WTC11 (cell line): ENCODE results near the gene MOB3C. TPM values are rescaled to one million over a fixed set of nuclear protein-coding genes. Genes with fewer than 3 reads are reported as not detected.

Source experiments
- ATAC-seq: fragments of 200-7000 bp; cut with Tn5 transposase; 2 replicates; pipeline ENCODE4 v1.10.0; 2021; ENCODE audit warnings: mild to moderate bottlenecking, moderate library complexity
- CTCF ChIA-PET: fragments of 300-600 bp; sonication (Branson Sonifier 250); formaldehyde crosslinking; loops from one replicate; lab custom pipeline; 2021; ENCODE audit warnings: antibody characterized with exemption; lab: Charles Lee
- POLR2A ChIA-PET: fragments of 350-600 bp; sonication (Branson Sonifier 250); formaldehyde crosslinking; loops from one replicate; lab custom pipeline; 2021; ENCODE audit warnings: antibody characterized with exemption; lab: Charles Lee
- DNase-seq: peaks from one replicate; pipeline ENCODE4 v3.0.0; 2021; ENCODE audit warnings: low spot score
- H3K27ac Mint-ChIP-seq: 2 replicates; pipeline ENCODE4 v1.8.0; 2021; ENCODE audit warnings: mixed read lengths
- H3K27me3 Mint-ChIP-seq: 2 replicates; pipeline ENCODE4 v1.8.0; 2021; ENCODE audit warnings: low read depth, mild to moderate bottlenecking, moderate library complexity, mixed read lengths
- H3K36me3 Mint-ChIP-seq: 2 replicates; pipeline ENCODE4 v1.8.0; 2021; ENCODE audit warnings: mixed read lengths
- H3K4me1 Mint-ChIP-seq: 2 replicates; pipeline ENCODE4 v1.8.0; 2022; ENCODE audit warnings: mixed read lengths
- H3K4me3 Mint-ChIP-seq: 2 replicates; pipeline ENCODE4 v1.8.0; 2021; ENCODE audit warnings: mild to moderate bottlenecking, moderate library complexity, mixed read lengths
- H3K9me3 Mint-ChIP-seq: 2 replicates; pipeline ENCODE4 v1.8.0; 2021; ENCODE audit warnings: mixed read lengths
- CBFB ChIP-seq: sonication (generic); formaldehyde crosslinking; IDR thresholded peaks from 2 replicates; pipeline ENCODE4 v1.8.1; 2022; ENCODE audit warnings: mild to moderate bottlenecking, low read depth, missing genetic modification reagents
- CREB1 ChIP-seq: sonication (generic); formaldehyde crosslinking; IDR thresholded peaks from 2 replicates; pipeline ENCODE4 v1.8.0; 2023; ENCODE audit warnings: mild to moderate bottlenecking, missing genetic modification reagents
- FOXJ3 ChIP-seq: sonication (generic); formaldehyde crosslinking; IDR thresholded peaks from 2 replicates; pipeline ENCODE4 v1.9.0; 2021; ENCODE audit warnings: missing genetic modification reagents, mild to moderate bottlenecking, borderline replicate concordance
- MAX ChIP-seq: sonication (generic); formaldehyde crosslinking; IDR thresholded peaks from 2 replicates; pipeline ENCODE4 v1.8.0; 2022; ENCODE audit warnings: mild to moderate bottlenecking, missing genetic modification reagents
- MYBL2 ChIP-seq: sonication (generic); formaldehyde crosslinking; IDR thresholded peaks from 2 replicates; pipeline ENCODE4 v1.8.1; 2023; ENCODE audit warnings: mild to moderate bottlenecking, moderate library complexity, missing genetic modification reagents
- NFATC4 ChIP-seq: fragments of 250-450 bp; sonication (Bioruptor Pico); IDR thresholded peaks from 2 replicates; pipeline ENCODE4 v1.9.0; 2021; ENCODE audit warnings: mild to moderate bottlenecking
- NR3C1 ChIP-seq: sonication (generic); formaldehyde crosslinking; conservative IDR thresholded peaks from 2 replicates; pipeline ENCODE4 v1.8.1; 2023; ENCODE audit warnings: low read depth, mild to moderate bottlenecking, missing genetic modification reagents
- OVOL2 ChIP-seq: fragments of 250-450 bp; sonication (Bioruptor Pico); IDR thresholded peaks from 2 replicates; pipeline ENCODE4 v1.9.0; 2021; ENCODE audit warnings: mild to moderate bottlenecking, borderline replicate concordance
- PRRX2 ChIP-seq: fragments of 250-450 bp; sonication (Bioruptor Pico); IDR thresholded peaks from 2 replicates; pipeline ENCODE4 v1.8.0; 2021; ENCODE audit warnings: mild to moderate bottlenecking
- SP1 ChIP-seq: sonication (generic); formaldehyde crosslinking; conservative IDR thresholded peaks from 2 replicates; pipeline ENCODE4 v1.8.1; 2022; ENCODE audit warnings: missing genetic modification reagents
- STAT6 ChIP-seq: sonication (generic); formaldehyde crosslinking; conservative IDR thresholded peaks from 2 replicates; pipeline ENCODE4 v1.8.1; 2023; ENCODE audit warnings: mild to moderate bottlenecking, low read depth, missing genetic modification reagents, moderate library complexity
- ZMAT4 ChIP-seq: fragments of 250-450 bp; sonication (Bioruptor Pico); IDR thresholded peaks from 2 replicates; pipeline ENCODE4 v1.9.0; 2021; ENCODE audit warnings: mild to moderate bottlenecking
- ZNF317 ChIP-seq: sonication (generic); formaldehyde crosslinking; IDR thresholded peaks from 2 replicates; pipeline ENCODE4 v1.8.1; 2023; ENCODE audit warnings: low read depth, mild to moderate bottlenecking, moderate library complexity, missing genetic modification reagents, borderline replicate concordance
- ZNF416 ChIP-seq: fragments of 250-450 bp; sonication (Bioruptor Pico); IDR thresholded peaks from 2 replicates; pipeline ENCODE4 v1.9.0; 2021; ENCODE audit warnings: mild to moderate bottlenecking, inconsistent platforms
- ZNF423 ChIP-seq: fragments of 250-450 bp; sonication (Bioruptor Pico); IDR thresholded peaks from 2 replicates; pipeline ENCODE4 v2.1.2; 2022; ENCODE audit warnings: mild to moderate bottlenecking, moderate library complexity
- ZNF671 ChIP-seq: fragments of 250-450 bp; sonication (Bioruptor Pico); IDR thresholded peaks from 2 replicates; pipeline ENCODE4 v1.8.0; 2021; ENCODE audit warnings: mild to moderate bottlenecking
- total RNA-seq: library from RNA; stranded (reverse); gene quantifications from 3 replicates; pipeline ENCODE4 v1.2.3, GENCODE V29; 2021
- TF ChIP-seq, protein P1 (sequence below): fragments of 250-450 bp; sonication (Bioruptor Pico); IDR thresholded peaks from 2 replicates; pipeline ENCODE4 v1.9.0; 2021; ENCODE audit warnings: mild to moderate bottlenecking, borderline replicate concordance
- TF ChIP-seq, protein P2 (sequence below): sonication (generic); formaldehyde crosslinking; IDR thresholded peaks from 2 replicates; pipeline ENCODE4 v1.8.0; 2023; ENCODE audit warnings: missing genetic modification reagents
- TF ChIP-seq, protein P3 (sequence below): sonication (generic); formaldehyde crosslinking; IDR thresholded peaks from 2 replicates; pipeline ENCODE4 v1.8.1; 2023; ENCODE audit warnings: mild to moderate bottlenecking, missing genetic modification reagents, moderate library complexity

Gene MOB3C
- total RNA-seq, 1 experiment from 2014 or later: 3.1 TPM

DNA sequence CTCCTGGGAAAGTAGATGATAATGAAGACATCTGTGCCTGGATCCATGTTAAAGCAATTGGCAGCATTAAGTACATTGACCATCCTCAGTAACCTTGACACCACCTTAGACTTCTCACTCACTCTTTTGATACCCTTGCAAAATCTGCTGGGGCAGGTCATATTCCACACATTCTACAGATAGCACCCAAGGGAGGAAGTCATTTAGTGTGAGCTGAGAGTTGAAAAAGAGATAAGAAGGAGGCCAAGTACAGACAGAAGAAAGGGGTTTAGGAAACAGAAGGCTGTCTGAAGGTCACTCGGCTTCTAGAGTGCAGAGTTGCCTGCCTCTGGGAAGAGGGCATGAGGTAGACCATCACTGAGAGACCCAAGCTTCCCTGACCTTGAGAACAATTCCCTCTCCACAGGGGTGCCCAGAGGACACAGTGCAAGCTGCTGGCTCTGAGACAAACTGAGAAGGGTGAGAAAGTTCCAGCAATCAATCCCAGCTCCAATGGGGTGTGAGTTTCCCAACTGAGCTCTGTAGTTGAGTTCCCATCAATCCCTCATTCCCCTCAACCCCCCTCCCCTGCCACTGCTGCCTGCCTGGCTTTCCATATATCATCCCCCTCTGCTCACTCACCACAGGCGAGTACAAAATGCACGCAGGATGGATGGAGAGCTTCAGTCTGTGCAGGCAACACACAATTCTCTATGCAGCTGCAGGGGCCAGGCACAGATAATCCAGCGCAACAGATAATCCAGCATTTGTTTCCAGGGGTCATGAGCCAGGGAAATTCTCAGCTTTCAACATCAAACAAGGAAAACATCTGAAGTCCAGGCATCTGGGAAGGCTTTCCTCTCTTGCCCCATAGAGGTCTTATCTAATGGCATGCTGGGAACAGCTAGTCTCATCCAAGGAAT, 7.4 kb upstream of the MOB3C start:
- H3K4me3 Mint-ChIP-seq: no peak overlapping the region
- peaks cover 3% of the 10 kb centered on the region for H3K4me1 Mint-ChIP-seq
- peaks cover 9% of the 10 kb centered on the region for H3K27me3 Mint-ChIP-seq
- peak overlapping the region; percentile 24; the same call in 1 of the 2 replicates for H3K27ac Mint-ChIP-seq
- ChIA-PET CTCF (interaction anchor here (0.9 to 3.7 kb wide), 6 partner anchors 11 to 101 kb away, joined by 3 to 18 read pairs (median 4); partner anchors contain the start of gene MKNK1), POLR2A (interaction anchor here (0.6 to 0.9 kb wide), 2 partner anchors 29 to 95 kb away, joined by 3 read pairs; partner anchors contain the start of gene EFCAB14)
- DNase-seq: no peak
- ATAC-seq: no peak
- H3K36me3 Mint-ChIP-seq: no peaks in the 10 kb centered on the region
- TF ChIP-seq CREB1 (CRISPR knock-in tag): no peak
- TF ChIP-seq, protein P1, sequence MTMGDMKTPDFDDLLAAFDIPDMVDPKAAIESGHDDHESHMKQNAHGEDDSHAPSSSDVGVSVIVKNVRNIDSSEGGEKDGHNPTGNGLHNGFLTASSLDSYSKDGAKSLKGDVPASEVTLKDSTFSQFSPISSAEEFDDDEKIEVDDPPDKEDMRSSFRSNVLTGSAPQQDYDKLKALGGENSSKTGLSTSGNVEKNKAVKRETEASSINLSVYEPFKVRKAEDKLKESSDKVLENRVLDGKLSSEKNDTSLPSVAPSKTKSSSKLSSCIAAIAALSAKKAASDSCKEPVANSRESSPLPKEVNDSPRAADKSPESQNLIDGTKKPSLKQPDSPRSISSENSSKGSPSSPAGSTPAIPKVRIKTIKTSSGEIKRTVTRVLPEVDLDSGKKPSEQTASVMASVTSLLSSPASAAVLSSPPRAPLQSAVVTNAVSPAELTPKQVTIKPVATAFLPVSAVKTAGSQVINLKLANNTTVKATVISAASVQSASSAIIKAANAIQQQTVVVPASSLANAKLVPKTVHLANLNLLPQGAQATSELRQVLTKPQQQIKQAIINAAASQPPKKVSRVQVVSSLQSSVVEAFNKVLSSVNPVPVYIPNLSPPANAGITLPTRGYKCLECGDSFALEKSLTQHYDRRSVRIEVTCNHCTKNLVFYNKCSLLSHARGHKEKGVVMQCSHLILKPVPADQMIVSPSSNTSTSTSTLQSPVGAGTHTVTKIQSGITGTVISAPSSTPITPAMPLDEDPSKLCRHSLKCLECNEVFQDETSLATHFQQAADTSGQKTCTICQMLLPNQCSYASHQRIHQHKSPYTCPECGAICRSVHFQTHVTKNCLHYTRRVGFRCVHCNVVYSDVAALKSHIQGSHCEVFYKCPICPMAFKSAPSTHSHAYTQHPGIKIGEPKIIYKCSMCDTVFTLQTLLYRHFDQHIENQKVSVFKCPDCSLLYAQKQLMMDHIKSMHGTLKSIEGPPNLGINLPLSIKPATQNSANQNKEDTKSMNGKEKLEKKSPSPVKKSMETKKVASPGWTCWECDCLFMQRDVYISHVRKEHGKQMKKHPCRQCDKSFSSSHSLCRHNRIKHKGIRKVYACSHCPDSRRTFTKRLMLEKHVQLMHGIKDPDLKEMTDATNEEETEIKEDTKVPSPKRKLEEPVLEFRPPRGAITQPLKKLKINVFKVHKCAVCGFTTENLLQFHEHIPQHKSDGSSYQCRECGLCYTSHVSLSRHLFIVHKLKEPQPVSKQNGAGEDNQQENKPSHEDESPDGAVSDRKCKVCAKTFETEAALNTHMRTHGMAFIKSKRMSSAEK: no peak
- no peak for TF ChIP-seq NFATC4
- no peak for TF ChIP-seq ZNF416 (CRISPR knock-in tag)
- TF ChIP-seq NR3C1: no peak
- no peak for TF ChIP-seq ZNF423 (CRISPR knock-in tag)
- TF ChIP-seq ZMAT4: no peak
- no peak for TF ChIP-seq FOXJ3 (CRISPR knock-in tag)
- TF ChIP-seq MAX: no peak
- no peak for TF ChIP-seq MYBL2
- TF ChIP-seq CBFB (CRISPR knock-in tag): no peak
- TF ChIP-seq SP1: no peak
- TF ChIP-seq, protein P2, sequence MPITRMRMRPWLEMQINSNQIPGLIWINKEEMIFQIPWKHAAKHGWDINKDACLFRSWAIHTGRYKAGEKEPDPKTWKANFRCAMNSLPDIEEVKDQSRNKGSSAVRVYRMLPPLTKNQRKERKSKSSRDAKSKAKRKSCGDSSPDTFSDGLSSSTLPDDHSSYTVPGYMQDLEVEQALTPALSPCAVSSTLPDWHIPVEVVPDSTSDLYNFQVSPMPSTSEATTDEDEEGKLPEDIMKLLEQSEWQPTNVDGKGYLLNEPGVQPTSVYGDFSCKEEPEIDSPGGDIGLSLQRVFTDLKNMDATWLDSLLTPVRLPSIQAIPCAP (CRISPR knock-in tag): no peak
- no peak for TF ChIP-seq ZNF317
- TF ChIP-seq, protein P3, sequence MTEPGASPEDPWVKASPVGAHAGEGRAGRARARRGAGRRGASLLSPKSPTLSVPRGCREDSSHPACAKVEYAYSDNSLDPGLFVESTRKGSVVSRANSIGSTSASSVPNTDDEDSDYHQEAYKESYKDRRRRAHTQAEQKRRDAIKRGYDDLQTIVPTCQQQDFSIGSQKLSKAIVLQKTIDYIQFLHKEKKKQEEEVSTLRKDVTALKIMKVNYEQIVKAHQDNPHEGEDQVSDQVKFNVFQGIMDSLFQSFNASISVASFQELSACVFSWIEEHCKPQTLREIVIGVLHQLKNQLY (CRISPR knock-in tag): no peak
- no peak for TF ChIP-seq OVOL2 (CRISPR knock-in tag)
- TF ChIP-seq PRRX2 (CRISPR knock-in tag): no peak
- no peak for TF ChIP-seq STAT6
- TF ChIP-seq ZNF671: no peak
- TF ChIP-seq, all 79 proteins: peak for 0
- H3K9me3 Mint-ChIP-seq: no peaks in the 10 kb centered on the region
